Left ventricle myocardium inferior (tissue), 1 donor: Measurements from ENCODE around the gene PHB1. TPM values are rescaled to one million over a fixed set of nuclear protein-coding genes. Genes with fewer than 3 reads are reported as not detected.
A peak's percentile ranks its signal among the peaks of the same experiment; 100 is the strongest.

Experiments used
- DNase-seq: peaks from one replicate; pipeline ENCODE4 v3.0.0-alpha.2; 2020
- H3K27ac ChIP-seq: fragments of 200-600 bp; replicated peaks from 2 replicates; pipeline ENCODE4 v1.8.0; 2021
- H3K27me3 ChIP-seq: fragments of 200-600 bp; 2 replicates; pipeline ENCODE4 v1.8.0; 2021; ENCODE audit warnings: low read depth
- H3K36me3 ChIP-seq: fragments of 200-600 bp; 2 replicates; pipeline ENCODE4 v1.8.0; 2021
- H3K4me1 ChIP-seq: fragments of 200-600 bp; 2 replicates; pipeline ENCODE4 v1.8.0; 2021
- H3K4me3 ChIP-seq: fragments of 200-600 bp; 2 replicates; pipeline ENCODE4 v1.8.0; 2021; ENCODE audit warnings: mild to moderate bottlenecking, moderate library complexity
- H3K9me3 ChIP-seq: fragments of 200-600 bp; replicated peaks from 2 replicates; pipeline ENCODE4 v1.8.0; 2021
- intact Hi-C: fragments of 100-400 bp; cut with micrococcal nuclease; formaldehyde crosslinking; loops from one replicate; pipeline ENCODE4 v1.11.0; 2022
- total RNA-seq: library from RNA; stranded (reverse); fragmentation: NEBNext Ultra II Directional; extraction: Animal tissue kit (Norgen Biotek cat#: 25700); gene quantifications from one replicate; pipeline ENCODE4 v1.2.1, GENCODE V29; 2021
- TF ChIP-seq, protein P1 (sequence below): fragments of 200-600 bp; IDR thresholded peaks from 2 replicates; pipeline ENCODE4 v1.8.0; 2021; ENCODE audit warnings: antibody characterized with exemption, mild to moderate bottlenecking, borderline replicate concordance
- donor health status: DM: no; HTN: yes; CAD: no; lungs with severe emphysema.

Gene PHB1
- total RNA-seq, 1 donor from 2014 or later = 217 TPM

- H3K4me1 ChIP-seq = peaks cover 6% of the 10 kb centered on the region
- no peaks in the 10 kb centered on the region for H3K36me3 ChIP-seq
- no peaks in the 10 kb centered on the region for H3K9me3 ChIP-seq
- H3K4me3 ChIP-seq = no peak overlapping the region
- TF ChIP-seq, protein P1, sequence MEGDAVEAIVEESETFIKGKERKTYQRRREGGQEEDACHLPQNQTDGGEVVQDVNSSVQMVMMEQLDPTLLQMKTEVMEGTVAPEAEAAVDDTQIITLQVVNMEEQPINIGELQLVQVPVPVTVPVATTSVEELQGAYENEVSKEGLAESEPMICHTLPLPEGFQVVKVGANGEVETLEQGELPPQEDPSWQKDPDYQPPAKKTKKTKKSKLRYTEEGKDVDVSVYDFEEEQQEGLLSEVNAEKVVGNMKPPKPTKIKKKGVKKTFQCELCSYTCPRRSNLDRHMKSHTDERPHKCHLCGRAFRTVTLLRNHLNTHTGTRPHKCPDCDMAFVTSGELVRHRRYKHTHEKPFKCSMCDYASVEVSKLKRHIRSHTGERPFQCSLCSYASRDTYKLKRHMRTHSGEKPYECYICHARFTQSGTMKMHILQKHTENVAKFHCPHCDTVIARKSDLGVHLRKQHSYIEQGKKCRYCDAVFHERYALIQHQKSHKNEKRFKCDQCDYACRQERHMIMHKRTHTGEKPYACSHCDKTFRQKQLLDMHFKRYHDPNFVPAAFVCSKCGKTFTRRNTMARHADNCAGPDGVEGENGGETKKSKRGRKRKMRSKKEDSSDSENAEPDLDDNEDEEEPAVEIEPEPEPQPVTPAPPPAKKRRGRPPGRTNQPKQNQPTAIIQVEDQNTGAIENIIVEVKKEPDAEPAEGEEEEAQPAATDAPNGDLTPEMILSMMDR = no peak
- intact Hi-C loops = loop anchor here (5.0 kb wide), 1 partner anchor 117 kb away; no protein-coding TSS in a partner anchor
- H3K27me3 ChIP-seq = peaks cover 74% of the 10 kb centered on the region
- no peak overlapping the region for H3K27ac ChIP-seq
- DNase-seq = no peak
Observed at GRCh38 chr17:49439673-49440571, 25.2 kb upstream of the PHB1 start.

- H3K9me3 ChIP-seq = no peaks in the 10 kb centered on the region
- H3K4me3 ChIP-seq = no peak overlapping the region
- intact Hi-C loops = loop anchor here (5.0 kb wide), 1 partner anchor 118 kb away; no protein-coding TSS in a partner anchor
- peaks cover 6% of the 10 kb centered on the region for H3K4me1 ChIP-seq
- H3K27ac ChIP-seq = no peak overlapping the region
- H3K36me3 ChIP-seq = no peaks in the 10 kb centered on the region
- peaks cover 69% of the 10 kb centered on the region for H3K27me3 ChIP-seq
- TF ChIP-seq, protein P1 = no peak
- DNase-seq = no peak
Observed at GRCh38 chr17:49439305-49439672, 24.6 kb upstream of the PHB1 start.

GRCh38 chr17:49438436-49439278 lies 24.0 kb upstream of the PHB1 start:
- Histone ChIP-seq H3K36me3 (no peaks in the 10 kb centered on the region), H3K9me3 (no peaks in the 10 kb centered on the region), H3K4me1 (peaks cover 6% of the 10 kb centered on the region), H3K4me3 (no peak overlapping the region), H3K27ac (no peak overlapping the region), H3K27me3 (peaks cover 63% of the 10 kb centered on the region)
- DNase-seq = no peak
- TF ChIP-seq, protein P1 = peak; percentile 15
- intact Hi-C loops = loop anchor here (5.0 kb wide), 1 partner anchor 119 kb away; no protein-coding TSS in a partner anchor

GRCh38 chr17:49437696-49438435 lies 23.2 kb upstream of the PHB1 start:
- Histone ChIP-seq H3K27ac (no peak overlapping the region), H3K36me3 (no peaks in the 10 kb centered on the region), H3K9me3 (no peaks in the 10 kb centered on the region), H3K4me1 (peaks cover 6% of the 10 kb centered on the region), H3K4me3 (no peak overlapping the region), H3K27me3 (peaks cover 58% of the 10 kb centered on the region)
- intact Hi-C loops = loop anchor here (5.0 kb wide), 1 partner anchor 119 kb away; no protein-coding TSS in a partner anchor
- TF ChIP-seq, protein P1 = no peak
- no peak for DNase-seq

DNA sequence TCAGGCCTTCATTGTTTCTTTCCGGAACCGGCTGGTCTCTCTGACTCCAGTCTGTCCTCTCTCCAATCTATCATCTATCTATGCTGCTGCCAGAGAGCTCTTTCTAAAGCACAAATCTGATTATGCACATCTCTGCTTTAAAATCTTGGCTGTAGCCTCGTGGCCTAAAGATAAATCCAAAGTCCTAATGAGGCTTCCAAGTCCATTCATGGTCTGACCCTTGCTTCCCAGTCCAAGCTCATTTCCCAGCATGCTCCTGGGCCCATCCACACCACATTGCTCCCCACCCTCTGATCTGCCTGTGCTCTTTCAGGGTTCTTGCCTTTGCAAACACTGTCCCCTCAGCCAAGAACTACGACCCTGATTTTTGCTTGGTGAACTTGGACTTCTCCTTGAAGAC lies 21.5 kb upstream of the PHB1 start:
- H3K27me3 ChIP-seq = peaks cover 52% of the 10 kb centered on the region
- H3K4me1 ChIP-seq = peaks cover 6% of the 10 kb centered on the region
- H3K36me3 ChIP-seq = no peaks in the 10 kb centered on the region
- no peak overlapping the region for H3K4me3 ChIP-seq
- DNase-seq = no peak
- intact Hi-C loops = loop anchor here (5.0 kb wide), 1 partner anchor 121 kb away; no protein-coding TSS in a partner anchor
- no peaks in the 10 kb centered on the region for H3K9me3 ChIP-seq
- TF ChIP-seq, protein P1 = no peak
- no peak overlapping the region for H3K27ac ChIP-seq
